Common myeloid progenitor, CD34-positive (primary cell): ENCODE results near the gene GRB10.

Source experiments
- CTCF ChIA-PET: fragments of 350-600 bp; sonication (Branson Sonifier 250); formaldehyde crosslinking; loops from one replicate; lab custom pipeline; 2021; ENCODE audit warnings: antibody characterized with exemption; lab: Charles Lee
- POLR2A ChIA-PET: fragments of 350-600 bp; sonication (Branson Sonifier 250); formaldehyde crosslinking; loops from one replicate; lab custom pipeline; 2021; ENCODE audit warnings: antibody characterized with exemption; lab: Charles Lee
- DNase-seq, 3 donors: peaks; one replicate each; pipeline versions ENCODE4 v3.0.0 to v3.0.0-alpha.2; 2013
- H3K27ac ChIP-seq, 2 experiments: 1 replicate in 1 of 2; 2 replicates in 1 of 2; pipeline ENCODE4 v1.7.0; 2013; ENCODE audit warnings: inconsistent platforms in 2 of 2, low read length in 2 of 2, mild to moderate bottlenecking in 2 of 2, low read depth in 1 of 2, moderate library complexity in 1 of 2; ENCODE audit not compliant: severe bottlenecking in 2 of 2, insufficient read depth in 1 of 2, poor library complexity in 1 of 2
- H3K27me3 ChIP-seq, 5 experiments: replicated peaks in 2 of 5; 1 replicate in 3 of 5; 2 replicates in 2 of 5; pipeline versions ENCODE4 v1.6.1 to v1.7.0; 2013; ENCODE audit warnings: low read length in 4 of 5, mild to moderate bottlenecking in 2 of 5, moderate library complexity in 2 of 5, inconsistent platforms in 1 of 5; ENCODE audit not compliant: insufficient read depth in 5 of 5, control insufficient read depth in 4 of 5
- H3K36me3 ChIP-seq, 4 experiments: 1 replicate in 2 of 4; 2 replicates in 2 of 4; pipeline versions ENCODE4 v1.6.1 to v1.7.0; 2013; ENCODE audit warnings: low read length in 3 of 4, control low read depth in 1 of 4, mild to moderate bottlenecking in 1 of 4; ENCODE audit not compliant: control insufficient read depth in 4 of 4, insufficient read depth in 4 of 4
- H3K4me1 ChIP-seq, 4 experiments: 1 replicate in 3 of 4; 2 replicates in 1 of 4; pipeline versions ENCODE4 v1.6.1 to v1.7.1; 2013; ENCODE audit warnings: low read length in 3 of 4, mild to moderate bottlenecking in 3 of 4, control low read depth in 1 of 4, inconsistent platforms in 1 of 4, moderate library complexity in 1 of 4; ENCODE audit not compliant: control insufficient read depth in 4 of 4, insufficient read depth in 4 of 4; ENCODE audit errors: control extremely low read depth in 1 of 4
- H3K4me3 ChIP-seq, 7 experiments: 1 replicate in 4 of 7; 2 replicates in 3 of 7; pipeline versions ENCODE4 v1.5.1 to v1.7.0; 2013; ENCODE audit warnings: mild to moderate bottlenecking in 7 of 7, low read length in 6 of 7, moderate library complexity in 6 of 7, inconsistent platforms in 2 of 7, low read depth in 2 of 7, control low read depth in 1 of 7; ENCODE audit not compliant: insufficient read depth in 4 of 7, control insufficient read depth in 1 of 7; ENCODE audit errors: extremely low read depth in 1 of 7
- H3K9me3 ChIP-seq, 5 experiments: 1 replicate in 4 of 5; 2 replicates in 1 of 5; pipeline versions ENCODE4 v1.6.1 to v1.7.1; 2013; ENCODE audit warnings: low read length in 4 of 5, mild to moderate bottlenecking in 2 of 5, inconsistent platforms in 1 of 5, low read depth in 1 of 5, moderate library complexity in 1 of 5; ENCODE audit not compliant: control insufficient read depth in 4 of 5, insufficient read depth in 2 of 5; ENCODE audit errors: control extremely low read depth in 1 of 5
- WGBS: methylation state at CpG from one replicate; pipeline ENCODE4 v1.1.5; 2013; ENCODE audit not compliant: insufficient coverage; 5-methylcytosine and 5-hydroxymethylcytosine counted together

The GRB10 gene

DNA sequence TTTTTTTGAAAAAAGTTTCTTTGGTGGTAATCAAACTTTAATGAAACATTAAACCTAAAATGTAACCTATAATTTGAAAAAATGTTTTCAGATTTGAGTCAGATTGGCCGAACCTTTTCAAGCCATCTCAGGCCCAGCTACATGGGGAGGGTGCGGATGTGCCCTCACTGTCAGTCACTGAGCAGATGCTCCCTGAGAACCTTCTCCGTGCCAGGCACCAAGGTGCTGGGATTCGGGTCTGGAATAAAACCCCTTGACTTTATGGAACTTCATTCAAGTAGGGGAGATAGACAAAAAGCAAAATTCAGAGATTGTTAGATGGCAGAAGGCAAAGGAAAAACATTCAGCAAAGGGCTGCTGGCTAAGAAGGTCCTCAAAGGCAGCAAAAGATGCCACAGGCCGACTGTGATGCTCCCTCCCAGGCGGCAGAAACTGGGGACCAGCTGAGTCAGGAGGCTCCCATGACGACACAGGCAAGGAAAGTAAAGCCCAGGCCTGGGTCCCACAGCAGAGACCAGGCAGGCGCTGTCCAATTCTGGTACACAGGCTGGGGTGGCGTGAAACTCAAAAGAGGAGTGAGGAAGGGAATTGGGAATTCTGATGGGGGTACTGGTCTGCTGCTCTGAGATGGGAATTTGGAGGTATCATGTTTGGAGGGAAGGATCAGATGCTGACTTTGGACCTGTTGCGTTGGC lies 135.3 kb downstream of the GRB10 start:
- CTCF ChIA-PET = interaction anchor here (1.0 to 3.2 kb wide), 6 partner anchors 9 to 493 kb away, joined by 3 to 13 read pairs (median 3); no protein-coding TSS in a partner anchor
- WGBS = 92% methylated on average over 10 of the region's 10 CpGs
- Histone ChIP-seq H3K27me3 (no peaks in the 10 kb centered on the region), H3K36me3 (peaks cover 0 to 31% (median 18%) of the 10 kb centered on the region in 4 experiments), H3K4me1 (peaks cover 0 to 6% (median 5%) of the 10 kb centered on the region in 4 experiments), H3K4me3 (no peak overlapping the region), H3K9me3 (no peaks in the 10 kb centered on the region), H3K27ac (no peak overlapping the region)
- DNase-seq = no peak
- POLR2A ChIA-PET = no interaction called here

DNA sequence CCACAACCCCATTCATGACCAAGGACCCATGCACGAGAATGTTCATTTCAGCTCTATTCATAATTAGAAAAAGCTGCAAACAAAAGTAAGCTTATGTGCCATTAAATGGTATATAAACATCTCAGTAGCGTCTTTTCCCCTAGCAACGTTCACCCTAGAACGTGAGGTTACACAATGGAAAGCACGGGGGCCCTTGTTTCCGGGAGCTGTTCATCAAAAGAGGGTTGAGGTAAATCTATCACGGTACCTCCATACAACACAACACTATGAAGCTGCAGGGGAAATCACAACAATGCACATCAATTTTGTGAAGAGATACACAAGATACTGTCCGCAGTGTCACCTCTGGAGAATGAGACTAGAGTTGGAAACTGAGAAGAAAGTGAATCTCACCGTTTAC lies 136.6 kb downstream of the GRB10 start:
- Histone ChIP-seq H3K27me3 (no peaks in the 10 kb centered on the region), H3K27ac (no peak overlapping the region), H3K36me3 (peaks cover 3 to 24% (median 13%) of the 10 kb centered on the region in 4 experiments), H3K4me1 (peaks cover 0 to 6% (median 5%) of the 10 kb centered on the region in 4 experiments), H3K4me3 (no peak overlapping the region), H3K9me3 (no peaks in the 10 kb centered on the region)
- 100% methylated on average over 6 of the region's 9 CpGs for WGBS
- ChIA-PET POLR2A (interaction anchor here (0.5 kb wide), 1 partner anchor 1647 kb away, joined by 4 read pairs; no protein-coding TSS in a partner anchor), CTCF (interaction anchor here (1.1 to 2.3 kb wide), 6 partner anchors 8 to 494 kb away, joined by 3 to 6 read pairs (median 3); no protein-coding TSS in a partner anchor)
- DNase-seq = no peak

DNA sequence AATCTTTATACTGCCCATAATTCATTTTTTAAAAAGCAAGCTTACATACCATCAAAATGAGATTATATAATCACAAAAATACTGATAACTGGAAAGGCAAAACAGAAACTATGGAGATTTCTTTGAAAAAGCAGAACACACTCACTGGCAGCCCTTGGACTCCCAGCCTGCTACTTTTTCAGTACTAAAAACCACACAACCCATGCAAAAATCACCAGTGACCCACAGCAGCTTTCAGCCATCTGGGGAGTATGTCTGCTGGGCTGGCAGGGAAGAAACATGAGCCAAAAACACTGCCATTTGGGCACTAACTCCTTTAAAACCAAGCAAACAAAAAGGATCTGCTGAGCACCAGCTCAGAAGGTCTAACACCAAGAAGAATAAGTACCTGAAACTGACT lies 137.5 kb downstream of the GRB10 start:
- H3K27ac ChIP-seq = no peak overlapping the region
- H3K4me1 ChIP-seq = peaks cover 0 to 6% (median 5%) of the 10 kb centered on the region in 4 experiments
- no peak overlapping the region for H3K4me3 ChIP-seq
- ChIA-PET CTCF (interaction anchor here (0.9 to 2.3 kb wide), 8 partner anchors 9 to 174 kb away, joined by 3 to 6 read pairs (median 4); no protein-coding TSS in a partner anchor), POLR2A (no interaction called here)
- no peaks in the 10 kb centered on the region for H3K27me3 ChIP-seq
- H3K36me3 ChIP-seq = peaks cover 3 to 24% (median 13%) of the 10 kb centered on the region in 4 experiments
- H3K9me3 ChIP-seq = no peaks in the 10 kb centered on the region
- peak in 2 of 3 donors; percentile 77 to 78 for DNase-seq

DNA sequence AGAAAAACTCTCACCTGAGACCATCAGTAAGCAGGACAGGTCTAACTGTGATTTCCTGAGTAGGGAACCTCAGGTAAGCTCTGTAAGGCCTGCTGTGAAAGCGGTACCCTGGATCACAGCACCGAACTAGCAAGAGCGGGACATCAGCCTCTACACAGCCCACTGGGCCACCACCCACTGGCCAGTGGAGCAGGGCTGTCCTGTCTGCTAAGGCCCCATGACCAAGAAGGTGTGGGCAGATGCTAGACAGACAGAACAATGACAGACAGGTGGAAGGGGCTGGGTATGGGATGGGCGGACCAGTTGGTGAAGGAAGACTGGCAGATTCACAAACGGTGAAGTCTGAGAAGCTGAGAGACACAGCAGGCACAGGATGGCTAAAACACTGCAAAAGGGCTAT lies 138.1 kb downstream of the GRB10 start:
- H3K27ac ChIP-seq = no peak overlapping the region
- peaks cover 0 to 6% (median 5%) of the 10 kb centered on the region in 4 experiments for H3K4me1 ChIP-seq
- DNase-seq = no peak
- peaks cover 0 to 24% (median 11%) of the 10 kb centered on the region in 4 experiments for H3K36me3 ChIP-seq
- no peaks in the 10 kb centered on the region for H3K9me3 ChIP-seq
- H3K4me3 ChIP-seq = no peak overlapping the region
- no peaks in the 10 kb centered on the region for H3K27me3 ChIP-seq
- 98% methylated on average over 5 of the region's 5 CpGs for WGBS
- ChIA-PET POLR2A (no interaction called here), CTCF (interaction anchor here (0.9 to 2.3 kb wide), 8 partner anchors 9 to 173 kb away, joined by 3 to 6 read pairs (median 4); no protein-coding TSS in a partner anchor)

DNA sequence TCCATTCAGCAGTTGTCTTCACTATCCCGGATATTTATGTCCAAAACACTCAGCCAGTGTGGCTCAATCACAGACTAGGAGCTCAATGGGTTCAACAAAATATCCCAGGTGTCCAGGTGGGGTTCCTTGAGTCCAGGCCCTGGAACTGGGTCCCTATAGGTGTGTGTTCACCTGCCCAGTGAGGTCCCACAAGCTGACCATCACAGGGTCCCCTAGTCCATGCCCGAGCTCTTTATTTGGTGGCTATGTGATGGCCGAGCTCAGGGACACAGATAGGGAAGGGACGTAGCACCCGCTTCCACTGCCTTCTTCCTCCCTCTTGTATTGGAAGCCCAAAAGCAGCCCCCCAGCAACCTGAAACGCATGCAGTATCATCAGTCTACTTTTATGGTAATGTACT lies 138.6 kb downstream of the GRB10 start:
- ChIA-PET CTCF (interaction anchor here (1.3 to 2.3 kb wide), 6 partner anchors 10 to 34 kb away, joined by 4 to 6 read pairs (median 4); no protein-coding TSS in a partner anchor), POLR2A (no interaction called here)
- Histone ChIP-seq H3K27ac (no peak overlapping the region), H3K9me3 (no peaks in the 10 kb centered on the region), H3K4me3 (no peak overlapping the region), H3K27me3 (no peaks in the 10 kb centered on the region), H3K36me3 (peaks cover 0 to 23% (median 10%) of the 10 kb centered on the region in 4 experiments), H3K4me1 (peaks cover 0 to 6% (median 5%) of the 10 kb centered on the region in 4 experiments)
- WGBS = 100% methylated on average over 1 of the region's 6 CpGs
- no peak for DNase-seq

DNA sequence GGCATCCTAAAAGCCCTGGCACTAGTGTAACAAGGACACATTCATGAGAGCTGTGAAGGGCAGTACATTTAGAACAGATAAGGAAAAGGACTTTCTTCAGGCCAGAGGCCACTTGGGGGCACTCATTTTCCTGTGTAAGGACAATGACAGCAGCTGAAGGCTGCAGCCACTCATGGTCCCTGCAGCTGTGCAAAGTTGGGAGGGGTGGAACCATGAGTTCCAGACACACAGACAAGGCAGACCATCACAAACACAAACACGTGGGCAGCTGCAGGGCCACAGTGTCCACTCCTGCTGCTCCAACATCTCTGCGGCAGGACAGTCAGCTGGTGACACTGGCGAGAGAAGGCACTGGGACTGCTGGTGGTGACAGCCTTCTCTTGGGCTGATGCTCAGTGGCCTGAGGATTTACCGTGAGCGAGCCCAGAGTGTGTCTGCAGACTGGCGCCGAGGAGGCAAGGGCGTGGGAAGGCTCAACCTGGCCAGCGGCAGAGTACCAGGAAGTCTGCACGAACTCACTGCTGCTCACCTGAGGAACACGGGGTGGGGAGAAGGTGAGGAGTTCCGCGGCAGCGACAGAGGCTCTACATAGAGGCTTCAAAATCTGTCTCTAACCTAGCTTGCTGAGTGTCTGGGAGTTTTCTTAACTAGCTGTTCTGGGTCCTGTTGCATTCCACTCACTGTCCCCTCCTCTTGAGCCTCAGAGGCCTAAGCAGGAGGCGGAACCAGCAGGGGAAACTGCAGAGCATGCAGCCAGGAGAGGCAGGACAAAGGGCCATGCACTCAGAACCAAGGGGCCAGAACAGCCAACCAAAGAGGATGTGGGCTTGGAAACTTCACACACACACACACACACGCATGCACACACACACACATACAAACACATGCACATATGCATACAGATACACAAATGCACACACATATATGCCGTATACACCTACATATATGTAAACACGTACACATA lies 141.0 kb downstream of the GRB10 start:
- Histone ChIP-seq H3K4me1 (peaks cover 0 to 6% (median 5%) of the 10 kb centered on the region in 4 experiments), H3K9me3 (peaks cover 0 to 6% (median 0%) of the 10 kb centered on the region in 5 experiments), H3K27me3 (no peaks in the 10 kb centered on the region), H3K36me3 (peaks cover 0 to 22% (median 7%) of the 10 kb centered on the region in 4 experiments), H3K4me3 (no peak overlapping the region), H3K27ac (no peak overlapping the region)
- WGBS = 93% methylated on average over 15 of the region's 18 CpGs
- ChIA-PET POLR2A (no interaction called here), CTCF (interaction anchor here (0.7 to 2.6 kb wide), 8 partner anchors 10 to 521 kb away, joined by 3 to 16 read pairs (median 4); no protein-coding TSS in a partner anchor)
- DNase-seq = no peak
